ENCODE data around the gene KRTAP10-9.
"Not testable (repeated sequence)": the region's sequence is repeated elsewhere in the genome, so short reads cannot be mapped to it uniquely, and the experiment has no call there.

The KRTAP10-9 gene

DNA sequence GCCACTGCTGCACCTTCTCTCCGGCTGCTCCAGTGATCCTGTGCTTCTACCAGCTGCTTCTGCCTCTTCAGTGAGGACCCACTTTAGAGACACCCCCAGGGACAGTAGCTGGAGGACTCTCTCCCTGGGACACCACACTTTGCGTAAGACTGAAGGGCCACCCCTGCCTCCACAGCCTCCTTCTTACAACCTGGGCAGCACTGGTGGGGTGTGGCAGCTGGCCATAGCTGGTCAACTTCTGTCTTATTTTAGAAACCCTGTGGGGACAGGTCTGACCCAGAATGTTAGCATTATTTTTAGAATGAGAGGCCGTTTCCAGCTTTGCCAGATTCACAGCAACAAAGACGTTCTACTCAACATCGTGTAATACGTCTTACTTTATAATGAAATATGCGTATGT, 1.1 kb upstream of the KRTAP10-9 start:
- no peak overlapping the region for H3K9ac ChIP-seq (ENCODE audit: low read length)
- H3K36me3 ChIP-seq (ENCODE audit: control insufficient read depth, insufficient read depth, low read length) = no peaks in the 10 kb centered on the region
- H3K27me3 ChIP-seq (ENCODE audit: control insufficient read depth, insufficient read depth, low read length) = no peaks in the 10 kb centered on the region
- H3K4me1 ChIP-seq (ENCODE audit: control insufficient read depth, insufficient read depth, low read length) = no peaks in the 10 kb centered on the region
- H3K4me3 ChIP-seq (ENCODE audit: low read length) = no peak overlapping the region
- H3K27ac ChIP-seq (ENCODE audit: low read depth, low read length) = no peak overlapping the region

DNA sequence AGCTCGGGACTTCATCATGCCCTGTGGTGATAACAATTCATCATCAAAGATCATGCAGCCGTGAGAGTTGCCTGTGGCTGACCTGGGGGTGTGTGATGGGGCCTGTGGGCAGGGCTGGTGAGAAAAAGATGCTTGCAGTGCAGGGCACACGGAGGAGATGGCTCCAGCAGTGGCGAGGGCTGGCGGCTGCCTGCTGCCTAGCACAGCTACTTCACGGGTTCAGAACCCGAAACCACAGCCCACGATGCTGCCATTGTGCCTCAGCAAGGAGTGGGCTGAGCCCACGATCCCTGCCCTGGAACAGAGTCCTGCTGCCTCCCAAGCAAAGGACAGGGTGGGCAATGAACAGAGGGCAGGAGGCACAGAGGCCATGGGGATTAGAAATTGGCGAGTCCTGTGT, 631 bp upstream of the KRTAP10-9 start:
- Histone ChIP-seq H3K9ac (ENCODE audit: low read length) (no peak overlapping the region), H3K36me3 (ENCODE audit: control insufficient read depth, insufficient read depth, low read length) (no peaks in the 10 kb centered on the region), H3K4me3 (ENCODE audit: low read length) (no peak overlapping the region), H3K4me1 (ENCODE audit: control insufficient read depth, insufficient read depth, low read length) (no peaks in the 10 kb centered on the region), H3K27me3 (ENCODE audit: control insufficient read depth, insufficient read depth, low read length) (no peaks in the 10 kb centered on the region), H3K27ac (ENCODE audit: low read depth, low read length) (no peak overlapping the region)

DNA sequence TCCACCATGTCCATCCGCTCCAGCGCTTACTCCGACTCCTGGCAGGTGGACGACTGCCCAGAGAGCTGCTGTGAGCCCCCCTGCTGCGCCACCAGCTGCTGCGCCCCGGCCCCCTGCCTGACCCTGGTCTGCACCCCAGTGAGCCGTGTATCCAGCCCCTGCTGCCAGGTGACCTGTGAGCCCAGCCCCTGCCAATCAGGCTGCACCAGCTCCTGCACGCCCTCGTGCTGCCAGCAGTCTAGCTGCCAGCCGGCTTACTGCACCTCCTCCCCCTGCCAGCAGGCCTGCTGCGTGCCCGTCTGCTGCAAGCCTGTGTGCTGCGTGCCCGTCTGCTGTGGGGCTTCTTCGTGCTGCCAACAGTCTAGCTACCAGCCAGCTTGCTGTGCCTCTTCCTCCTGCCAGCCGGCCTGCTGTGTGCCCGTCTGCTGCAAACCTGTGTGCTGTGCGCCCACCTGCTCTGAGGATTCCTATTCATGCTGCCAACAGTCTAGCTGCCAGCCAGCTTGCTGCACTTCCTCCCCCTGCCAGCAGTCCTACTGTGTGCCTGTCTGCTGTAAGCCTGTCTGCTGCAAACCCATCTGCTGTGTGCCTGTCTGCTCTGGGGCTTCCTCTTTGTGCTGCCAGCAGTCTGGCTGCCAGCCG, 409 bp downstream of the KRTAP10-9 start:
- H3K27me3 ChIP-seq (ENCODE audit: control insufficient read depth, insufficient read depth, low read length); H3K36me3 ChIP-seq (ENCODE audit: control insufficient read depth, insufficient read depth, low read length); H3K4me1 ChIP-seq (ENCODE audit: control insufficient read depth, insufficient read depth, low read length); H3K27ac ChIP-seq (ENCODE audit: low read depth, low read length); H3K4me3 ChIP-seq (ENCODE audit: low read length); H3K9ac ChIP-seq (ENCODE audit: low read length): not testable (repeated sequence)

DNA sequence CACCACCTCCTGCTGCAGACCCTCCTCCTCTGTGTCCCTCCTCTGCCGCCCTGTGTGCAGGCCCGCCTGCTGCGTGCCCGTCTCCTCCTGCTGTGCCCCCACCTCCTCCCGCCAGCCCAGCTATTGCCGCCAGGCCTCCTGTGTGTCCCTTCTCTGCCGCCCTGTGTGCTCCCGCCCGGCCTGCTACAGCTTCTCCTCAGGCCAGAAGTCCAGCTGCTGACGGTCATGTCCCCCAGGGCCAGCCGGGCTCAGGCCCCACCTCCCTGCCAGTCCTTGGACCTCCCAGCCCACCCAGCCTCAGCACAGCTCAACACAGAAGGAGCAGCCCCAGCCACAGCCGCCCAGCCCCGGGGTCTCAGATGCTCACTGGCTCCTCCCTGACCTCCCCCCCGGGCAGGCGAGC, 939 bp downstream of the KRTAP10-9 start:
- not testable (repeated sequence) for H3K27ac ChIP-seq (ENCODE audit: low read depth, low read length); H3K4me3 ChIP-seq (ENCODE audit: low read length); H3K27me3 ChIP-seq (ENCODE audit: control insufficient read depth, insufficient read depth, low read length); H3K4me1 ChIP-seq (ENCODE audit: control insufficient read depth, insufficient read depth, low read length); H3K9ac ChIP-seq (ENCODE audit: low read length); H3K36me3 ChIP-seq (ENCODE audit: control insufficient read depth, insufficient read depth, low read length)

DNA sequence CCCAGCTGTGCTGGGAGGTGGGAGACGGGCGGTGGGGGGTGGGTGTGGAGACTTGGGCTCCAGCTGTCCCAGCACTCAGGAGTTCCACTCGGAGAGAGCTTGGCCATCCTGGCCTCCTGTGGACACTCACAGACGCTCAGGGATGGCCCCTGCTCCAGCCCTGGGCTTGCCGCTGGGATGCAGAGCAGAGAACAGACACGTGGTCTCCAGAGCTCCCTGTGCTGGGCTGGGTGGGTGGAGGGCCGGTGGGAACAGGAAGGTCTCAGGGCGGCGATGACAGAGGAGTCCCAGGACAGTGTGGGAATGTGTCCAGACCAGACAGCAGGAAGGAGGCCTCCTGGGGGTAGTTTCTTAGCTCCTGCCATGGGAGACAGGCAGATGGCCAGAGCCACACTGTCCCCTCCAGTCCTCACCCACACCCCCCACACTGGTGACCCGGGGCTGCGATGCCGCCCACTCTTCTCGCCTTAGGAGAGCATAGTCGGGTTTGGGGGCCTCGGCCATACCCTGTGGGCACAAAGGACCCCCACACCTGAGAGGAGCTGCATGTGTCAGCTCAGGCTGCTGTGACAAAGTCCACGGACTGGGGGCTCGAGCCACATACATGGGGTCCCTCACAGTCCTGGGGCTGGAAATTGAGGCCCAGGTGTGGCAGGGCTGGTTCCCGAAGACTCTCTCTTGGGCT, 2.0 kb downstream of the KRTAP10-9 start:
- H3K9ac ChIP-seq (ENCODE audit: low read length) = no peak overlapping the region
- no peaks in the 10 kb centered on the region for H3K36me3 ChIP-seq (ENCODE audit: control insufficient read depth, insufficient read depth, low read length)
- no peak overlapping the region for H3K27ac ChIP-seq (ENCODE audit: low read depth, low read length)
- H3K27me3 ChIP-seq (ENCODE audit: control insufficient read depth, insufficient read depth, low read length) = no peaks in the 10 kb centered on the region
- no peaks in the 10 kb centered on the region for H3K4me1 ChIP-seq (ENCODE audit: control insufficient read depth, insufficient read depth, low read length)
- H3K4me3 ChIP-seq (ENCODE audit: low read length) = no peak overlapping the region

DNA sequence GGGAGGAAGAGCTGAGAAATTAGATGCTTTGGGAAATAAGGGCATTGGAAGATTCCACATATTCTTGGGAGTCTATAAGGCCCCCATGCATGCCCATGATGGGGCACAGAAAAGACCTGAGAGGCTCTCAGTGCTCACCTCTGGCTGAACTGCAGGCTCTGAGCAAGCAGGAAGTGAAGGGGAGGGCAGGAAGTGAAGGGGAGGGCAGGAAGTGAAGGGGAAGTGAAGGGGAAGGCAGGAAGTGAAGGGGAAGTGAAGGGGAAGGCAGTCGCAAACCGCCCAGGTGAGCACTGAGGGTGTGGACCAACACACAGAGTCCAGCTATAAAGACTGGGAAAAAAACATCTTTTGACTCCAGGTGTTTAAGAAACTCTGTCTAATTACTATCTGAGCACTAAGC, 3.5 kb downstream of the KRTAP10-9 start:
- Histone ChIP-seq H3K4me3 (ENCODE audit: low read length) (no peak overlapping the region), H3K27ac (ENCODE audit: low read depth, low read length) (no peak overlapping the region), H3K4me1 (ENCODE audit: control insufficient read depth, insufficient read depth, low read length) (no peaks in the 10 kb centered on the region)

DNA sequence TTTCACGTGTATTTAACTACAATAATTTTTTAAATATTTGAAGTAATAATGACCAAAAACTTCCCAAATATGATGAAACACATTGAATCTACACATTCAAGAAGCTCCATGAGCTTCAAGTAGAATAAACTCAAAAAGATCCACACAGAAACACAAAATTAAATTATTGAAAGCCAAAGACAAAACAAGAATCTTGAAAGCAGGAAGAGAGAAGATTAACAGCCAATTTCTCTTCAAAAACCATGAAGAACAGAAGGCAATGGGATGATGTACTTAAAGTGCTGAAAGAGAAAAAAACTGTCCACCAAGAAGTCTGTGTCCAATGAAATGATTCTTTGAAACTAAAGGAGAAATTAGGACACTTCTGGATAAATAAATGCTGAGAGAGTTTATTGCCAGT, 5.2 kb downstream of the KRTAP10-9 start:
- no peaks in the 10 kb centered on the region for H3K4me1 ChIP-seq (ENCODE audit: control insufficient read depth, insufficient read depth, low read length)
- no peaks in the 10 kb centered on the region for H3K36me3 ChIP-seq (ENCODE audit: control insufficient read depth, insufficient read depth, low read length)
- no peak overlapping the region for H3K9ac ChIP-seq (ENCODE audit: low read length)
- no peaks in the 10 kb centered on the region for H3K27me3 ChIP-seq (ENCODE audit: control insufficient read depth, insufficient read depth, low read length)
- H3K27ac ChIP-seq (ENCODE audit: low read depth, low read length) = no peak overlapping the region
- no peak overlapping the region for H3K4me3 ChIP-seq (ENCODE audit: low read length)

More for the DNA sequence above, 3.5 kb downstream of the KRTAP10-9 start:
- Histone ChIP-seq H3K27me3 (ENCODE audit: control insufficient read depth, insufficient read depth, low read length) (no peaks in the 10 kb centered on the region), H3K36me3 (ENCODE audit: control insufficient read depth, insufficient read depth, low read length) (no peaks in the 10 kb centered on the region), H3K9ac (ENCODE audit: low read length) (no peak overlapping the region)

DNA sequence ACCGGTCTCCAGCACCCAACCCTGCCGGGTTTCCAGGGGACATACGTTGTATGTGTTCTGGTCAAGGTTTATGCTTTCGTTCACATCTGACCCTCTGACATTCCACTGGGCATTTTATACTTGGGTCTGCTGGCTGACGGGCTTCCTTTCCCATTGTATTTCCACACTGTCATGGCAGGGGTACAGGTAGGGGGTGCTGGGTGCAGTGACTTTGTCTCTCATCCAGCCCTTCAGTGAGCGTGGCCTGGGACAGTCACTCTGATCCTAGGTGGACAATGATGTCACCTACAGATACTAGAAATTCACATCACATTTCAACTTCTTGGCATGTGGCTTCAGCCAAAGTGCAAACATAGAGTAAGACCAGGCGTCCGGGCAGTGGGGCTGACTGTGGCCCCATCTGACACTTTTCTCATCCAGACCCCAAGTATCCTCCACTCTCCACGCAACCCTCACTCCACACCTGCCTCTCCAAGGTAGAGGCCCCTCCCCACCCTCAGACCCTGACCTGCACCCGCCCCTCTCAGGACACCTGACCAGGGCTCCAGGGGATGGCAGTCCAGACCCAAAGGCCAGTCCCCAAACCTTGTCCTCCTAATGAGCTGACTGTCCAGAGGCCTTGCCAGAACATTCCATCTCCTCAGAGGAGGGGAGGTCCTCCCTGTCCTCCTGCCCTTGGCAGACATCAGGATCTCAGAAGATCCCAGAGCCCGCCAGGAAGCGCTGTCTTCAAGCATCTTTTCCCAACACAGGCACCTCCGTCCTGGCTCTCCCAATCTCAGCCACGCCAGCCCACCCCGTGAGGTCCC, 9.5 kb downstream of the KRTAP10-9 start:
- Histone ChIP-seq H3K36me3 (ENCODE audit: control insufficient read depth, insufficient read depth, low read length) (no peaks in the 10 kb centered on the region), H3K4me3 (ENCODE audit: low read length) (no peak overlapping the region), H3K9ac (ENCODE audit: low read length) (no peak overlapping the region), H3K27ac (ENCODE audit: low read depth, low read length) (no peak overlapping the region), H3K27me3 (ENCODE audit: control insufficient read depth, insufficient read depth, low read length) (no peaks in the 10 kb centered on the region), H3K4me1 (ENCODE audit: control insufficient read depth, insufficient read depth, low read length) (no peaks in the 10 kb centered on the region)

DNA sequence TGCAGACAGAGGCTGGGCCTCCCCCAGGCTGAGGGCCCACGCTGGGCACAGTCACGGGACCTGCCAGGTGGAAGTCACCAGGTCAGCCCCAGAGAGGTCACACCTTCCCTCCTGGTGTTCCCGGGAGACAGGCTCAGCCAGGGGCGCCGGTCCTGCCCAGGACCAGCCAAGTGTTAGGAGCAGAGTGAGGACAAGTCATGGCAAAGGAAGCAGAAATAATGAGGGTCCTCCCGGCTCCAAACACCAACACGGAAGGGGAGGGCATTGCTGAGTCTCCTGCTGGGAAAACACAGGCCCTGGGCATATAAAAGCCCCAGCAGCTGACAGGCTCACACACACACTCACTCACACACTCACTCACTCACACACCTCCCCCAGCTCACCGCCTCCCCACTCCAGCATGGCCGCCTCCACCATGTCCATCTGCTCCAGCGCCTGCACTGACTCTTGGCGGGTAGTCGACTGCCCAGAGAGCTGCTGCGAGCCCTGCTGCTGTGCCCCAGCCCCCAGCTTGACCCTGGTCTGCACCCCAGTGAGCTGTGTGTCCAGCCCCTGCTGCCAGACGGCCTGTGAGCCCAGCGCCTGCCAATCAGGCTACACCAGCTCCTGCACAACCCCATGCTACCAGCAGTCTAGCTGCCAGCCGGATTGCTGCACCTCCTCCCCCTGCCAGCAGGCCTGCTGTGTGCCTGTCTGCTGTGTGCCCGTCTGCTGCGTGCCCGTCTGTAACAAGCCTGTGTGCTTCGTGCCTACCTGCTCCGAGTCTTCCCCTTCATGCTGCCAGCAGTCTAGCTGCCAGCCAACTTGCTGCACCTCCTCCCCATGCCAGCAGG, 10.3 kb downstream of the KRTAP10-9 start, which contains the start of gene KRTAP10-10:
Gene KRTAP10-10 (plus strand): TSS at position 339 of the 833 bp plus-strand sequence. CDS start 62 bp downstream, at position 401.
- no peaks in the 10 kb centered on the region for H3K27me3 ChIP-seq (ENCODE audit: control insufficient read depth, insufficient read depth, low read length)
- no peak within 1 kb of the TSS for H3K9ac ChIP-seq (ENCODE audit: low read length)
- no peak within 1 kb of the TSS for H3K4me3 ChIP-seq (ENCODE audit: low read length)
- H3K4me1 ChIP-seq (ENCODE audit: control insufficient read depth, insufficient read depth, low read length) = no peaks in the 10 kb centered on the region
- H3K27ac ChIP-seq (ENCODE audit: low read depth, low read length) = no peak within 1 kb of the TSS
- no peaks in the 10 kb centered on the region for H3K36me3 ChIP-seq (ENCODE audit: control insufficient read depth, insufficient read depth, low read length)

DNA sequence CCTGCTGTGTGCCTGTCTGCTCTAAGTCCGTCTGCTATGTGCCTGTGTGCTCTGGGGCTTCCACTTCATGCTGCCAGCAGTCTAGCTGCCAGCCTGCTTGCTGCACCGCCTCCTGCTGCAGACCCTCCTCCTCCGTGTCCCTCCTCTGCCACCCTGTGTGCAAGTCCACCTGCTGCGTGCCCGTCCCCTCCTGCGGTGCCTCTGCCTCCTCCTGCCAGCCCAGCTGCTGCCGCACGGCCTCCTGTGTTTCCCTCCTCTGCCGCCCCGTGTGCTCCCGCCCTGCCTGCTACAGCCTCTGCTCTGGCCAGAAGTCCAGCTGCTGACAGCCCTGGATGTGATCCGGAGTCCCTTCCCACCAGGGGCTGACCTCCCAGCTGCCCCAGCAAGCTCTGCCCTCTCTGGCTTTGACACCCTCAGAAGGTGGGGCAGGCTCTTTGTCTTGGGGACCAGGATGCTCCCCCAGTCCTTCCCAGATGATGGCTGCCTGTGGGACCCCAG, 11.0 kb downstream of the KRTAP10-9 start:
- H3K36me3 ChIP-seq (ENCODE audit: control insufficient read depth, insufficient read depth, low read length); H3K27me3 ChIP-seq (ENCODE audit: control insufficient read depth, insufficient read depth, low read length); H3K4me3 ChIP-seq (ENCODE audit: low read length); H3K27ac ChIP-seq (ENCODE audit: low read depth, low read length); H3K4me1 ChIP-seq (ENCODE audit: control insufficient read depth, insufficient read depth, low read length); H3K9ac ChIP-seq (ENCODE audit: low read length): not testable (repeated sequence)

DNA sequence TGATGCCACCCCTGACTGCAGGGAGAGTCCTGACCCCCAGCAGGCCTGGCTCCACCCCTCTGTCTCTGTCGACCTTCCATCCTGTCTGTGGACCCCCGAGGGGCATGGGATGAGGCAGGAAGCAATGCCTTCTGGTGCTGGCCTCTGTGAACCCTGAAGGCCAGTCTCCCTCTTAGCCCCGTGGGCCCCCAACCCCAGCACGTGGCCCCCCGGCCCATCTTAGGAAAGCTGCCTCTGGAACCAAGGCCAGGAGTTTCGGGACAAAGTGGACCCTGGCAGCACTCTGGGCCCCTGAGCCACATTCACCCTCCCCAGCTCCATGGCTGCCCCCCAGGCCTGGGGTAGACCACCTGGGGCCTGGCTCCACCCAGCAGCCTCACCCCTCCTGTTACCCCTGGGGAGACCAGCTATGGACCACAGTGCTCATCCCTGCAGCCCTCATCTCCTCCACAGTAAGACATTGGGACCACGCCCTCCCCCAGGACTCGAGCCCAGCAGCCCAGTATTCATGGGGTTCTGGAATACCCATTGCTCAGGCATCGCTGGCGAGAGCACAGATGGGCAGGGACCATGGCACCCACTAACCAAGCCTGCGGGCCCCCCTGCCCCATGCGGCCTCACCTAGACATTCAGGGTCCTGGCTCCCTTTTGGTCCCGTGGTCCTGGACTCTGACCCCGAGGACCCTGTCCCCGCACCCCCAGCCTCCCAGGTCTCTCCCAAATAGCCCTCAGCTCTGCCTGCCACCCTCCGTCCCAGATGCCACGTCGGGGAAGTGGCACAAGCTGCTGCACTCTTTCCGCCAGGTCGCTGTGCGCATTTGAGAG, 11.8 kb downstream of the KRTAP10-9 start:
- not testable (repeated sequence) for H3K36me3 ChIP-seq (ENCODE audit: control insufficient read depth, insufficient read depth, low read length); H3K27me3 ChIP-seq (ENCODE audit: control insufficient read depth, insufficient read depth, low read length); H3K4me1 ChIP-seq (ENCODE audit: control insufficient read depth, insufficient read depth, low read length); H3K4me3 ChIP-seq (ENCODE audit: low read length); H3K9ac ChIP-seq (ENCODE audit: low read length); H3K27ac ChIP-seq (ENCODE audit: low read depth, low read length)
